GM12878 (cell line): Measurements from ENCODE around the gene MGAT1. TPM values are rescaled to one million over a fixed set of nuclear protein-coding genes. Genes with fewer than 3 reads are reported as not detected.

Source experiments
- ATF7 ChIP-seq: fragments of 450-650 bp; IDR thresholded peaks from 2 replicates; pipeline ENCODE4 v1.6.1; 2016; ENCODE audit warnings: low read depth, mild to moderate bottlenecking
- CHD1 ChIP-seq: IDR thresholded peaks from 2 replicates; pipeline ENCODE4 v1.6.1; 2012; ENCODE audit warnings: low read depth, low read length, improper control_type of control experiment
- FOXK2 ChIP-seq: fragments of 450-650 bp; IDR thresholded peaks from 2 replicates; pipeline ENCODE4 v1.6.1; 2017; ENCODE audit warnings: mild to moderate bottlenecking, moderate library complexity
- MEF2B ChIP-seq: fragments of 450-650 bp; IDR thresholded peaks from 2 replicates; pipeline ENCODE4 v1.6.1; 2018; ENCODE audit warnings: mild to moderate bottlenecking, moderate library complexity; ENCODE audit not compliant: partially characterized antibody, poor library complexity, severe bottlenecking
- MTA2 ChIP-seq: fragments of 450-650 bp; IDR thresholded peaks from 2 replicates; pipeline ENCODE4 v1.6.1; 2016; ENCODE audit warnings: low read depth, mild to moderate bottlenecking, moderate library complexity
- NBN ChIP-seq: fragments of 450-650 bp; IDR thresholded peaks from 2 replicates; pipeline ENCODE4 v1.6.1; 2016
- NR2C1 ChIP-seq: fragments of 450-650 bp; IDR thresholded peaks from 2 replicates; pipeline ENCODE4 v1.6.1; 2017; ENCODE audit warnings: antibody characterized with exemption, mild to moderate bottlenecking, moderate library complexity
- NR2C2 ChIP-seq: IDR thresholded peaks from 2 replicates; pipeline ENCODE4 v1.6.1; 2011; ENCODE audit warnings: borderline replicate concordance, low read depth; ENCODE audit not compliant: control insufficient read depth, insufficient read length
- POU2F2 ChIP-seq: IDR thresholded peaks from 3 replicates; pipeline ENCODE4 v1.6.1; 2011; ENCODE audit warnings: low read depth, mild to moderate bottlenecking, low read length, borderline replicate concordance
- RAD21 ChIP-seq: IDR thresholded peaks from 2 replicates; pipeline ENCODE4 v1.6.1; 2011; ENCODE audit warnings: mild to moderate bottlenecking, low read depth, low read length, moderate library complexity; ENCODE audit not compliant: insufficient read depth
- RBBP5 ChIP-seq: fragments of 200-600 bp; sonication (generic); conservative IDR thresholded peaks from 2 replicates; pipeline ENCODE4 v1.6.1; 2016
- RELA ChIP-seq: fragments of 450-650 bp; IDR thresholded peaks from 2 replicates; pipeline ENCODE4 v1.8.0; 2014; ENCODE audit warnings: borderline replicate concordance; ENCODE audit not compliant: partially characterized antibody
- RELB ChIP-seq: fragments of 450-650 bp; IDR thresholded peaks from 2 replicates; pipeline ENCODE4 v1.6.1; 2017; ENCODE audit warnings: low read depth, mild to moderate bottlenecking, moderate library complexity
- SREBF2 ChIP-seq: IDR thresholded peaks from 2 replicates; pipeline ENCODE4 v1.6.1; 2012; ENCODE audit warnings: mild to moderate bottlenecking, low read length
- STAT3 ChIP-seq: IDR thresholded peaks from 2 replicates; pipeline ENCODE4 v1.6.1; 2011; ENCODE audit warnings: low read depth, low read length, improper control_type of control experiment
- SUPT20H ChIP-seq: IDR thresholded peaks from 2 replicates; pipeline ENCODE4 v1.6.1; 2011; ENCODE audit warnings: low read depth, mild to moderate bottlenecking, low read length, moderate library complexity, borderline replicate concordance; ENCODE audit not compliant: control insufficient read depth
- TCF12 ChIP-seq: IDR thresholded peaks from 2 replicates; pipeline ENCODE4 v1.6.1; 2011; ENCODE audit warnings: low read depth, mild to moderate bottlenecking, low read length
- YBX1 ChIP-seq: fragments of 450-650 bp; IDR thresholded peaks from 2 replicates; pipeline ENCODE4 v1.6.1; 2016; ENCODE audit warnings: antibody characterized with exemption
- ZNF274 ChIP-seq: IDR thresholded peaks from one replicate; pipeline ENCODE4 v1.8.0; 2011; ENCODE audit not compliant: insufficient read length, insufficient read depth
- polyA plus RNA-seq, 11 experiments: library from polyadenylated mRNA; depleted of rRNA in 4 of 11; unstranded in 6 of 11; stranded (reverse) in 5 of 11; fragments of >200 nt; fragmentation: Nextera tagmentation in 4 of 11; fragmentation: Illumina TruSeq in 1 of 11; extraction: Ambion mirVana in 4 of 11; extraction: Trizol in 1 of 11; gene quantifications; 1 replicate in 1 of 11; 2 replicates in 10 of 11; pipeline versions ENCODE4 v1.2.1 to v1.2.3, GENCODE V29; 2011 to 2016; ENCODE audit warnings: inconsistent platforms in 2 of 11, missing spikeins in 2 of 11, low read depth in 1 of 11
- total RNA-seq, 4 experiments: library from RNA; depleted of rRNA in 3 of 4; stranded (reverse); fragments of >200 nt in 3 of 4; fragmentation: Illumina TruSeq in 1 of 4; extraction: Trizol in 1 of 4; gene quantifications; 2 replicates each; pipeline versions ENCODE4 v1.2.1 to v1.2.3, GENCODE V29; 2013 to 2021
- TF ChIP-seq, protein P1 (sequence below): fragments of 450-650 bp; IDR thresholded peaks from 2 replicates; pipeline ENCODE4 v1.6.1; 2017; ENCODE audit warnings: antibody characterized with exemption, mild to moderate bottlenecking, moderate library complexity
- TF ChIP-seq, protein P2 (sequence below): IDR thresholded peaks from 2 replicates; pipeline ENCODE4 v1.6.1; 2012; ENCODE audit warnings: low read depth, low read length, improper control_type of control experiment
- TF ChIP-seq, protein P3 (sequence below): fragments of 450-650 bp; formaldehyde crosslinking; IDR thresholded peaks from 2 replicates; pipeline ENCODE4 v1.4.0; 2022; ENCODE audit warnings: mild to moderate bottlenecking, moderate library complexity

The MGAT1 gene
- total and polyA plus RNA-seq, 10 of the 15 experiments (the other 5 are each of a cell fraction or from before 2014, with no cell fraction given) = 3.1 to 88.4 (median 62.7) TPM

GRCh38 chr5:180831139-180832093 is 28.8 kb upstream of the MGAT1 start (continued):
- peak; percentile 30; the same call in 1 of the 2 replicates for TF ChIP-seq RELB
- TF ChIP-seq MEF2B = no peak
- no peak for TF ChIP-seq RELA
- TF ChIP-seq YBX1 = no peak
- TF ChIP-seq NR2C1 = no peak
- TF ChIP-seq FOXK2 = no peak
- TF ChIP-seq RBBP5 = no peak
- TF ChIP-seq STAT3 = no peak
- no peak for TF ChIP-seq POU2F2
- TF ChIP-seq ATF7 = no peak
- no peak for TF ChIP-seq SREBF2
- no peak for TF ChIP-seq RAD21
- no peak for TF ChIP-seq MTA2
- no peak for TF ChIP-seq TCF12
- TF ChIP-seq ZNF274 = no peak
- TF ChIP-seq NBN = 0 out of 2 replicates have a peak, but pooled peaks have one; percentile 34
- TF ChIP-seq, protein P1, sequence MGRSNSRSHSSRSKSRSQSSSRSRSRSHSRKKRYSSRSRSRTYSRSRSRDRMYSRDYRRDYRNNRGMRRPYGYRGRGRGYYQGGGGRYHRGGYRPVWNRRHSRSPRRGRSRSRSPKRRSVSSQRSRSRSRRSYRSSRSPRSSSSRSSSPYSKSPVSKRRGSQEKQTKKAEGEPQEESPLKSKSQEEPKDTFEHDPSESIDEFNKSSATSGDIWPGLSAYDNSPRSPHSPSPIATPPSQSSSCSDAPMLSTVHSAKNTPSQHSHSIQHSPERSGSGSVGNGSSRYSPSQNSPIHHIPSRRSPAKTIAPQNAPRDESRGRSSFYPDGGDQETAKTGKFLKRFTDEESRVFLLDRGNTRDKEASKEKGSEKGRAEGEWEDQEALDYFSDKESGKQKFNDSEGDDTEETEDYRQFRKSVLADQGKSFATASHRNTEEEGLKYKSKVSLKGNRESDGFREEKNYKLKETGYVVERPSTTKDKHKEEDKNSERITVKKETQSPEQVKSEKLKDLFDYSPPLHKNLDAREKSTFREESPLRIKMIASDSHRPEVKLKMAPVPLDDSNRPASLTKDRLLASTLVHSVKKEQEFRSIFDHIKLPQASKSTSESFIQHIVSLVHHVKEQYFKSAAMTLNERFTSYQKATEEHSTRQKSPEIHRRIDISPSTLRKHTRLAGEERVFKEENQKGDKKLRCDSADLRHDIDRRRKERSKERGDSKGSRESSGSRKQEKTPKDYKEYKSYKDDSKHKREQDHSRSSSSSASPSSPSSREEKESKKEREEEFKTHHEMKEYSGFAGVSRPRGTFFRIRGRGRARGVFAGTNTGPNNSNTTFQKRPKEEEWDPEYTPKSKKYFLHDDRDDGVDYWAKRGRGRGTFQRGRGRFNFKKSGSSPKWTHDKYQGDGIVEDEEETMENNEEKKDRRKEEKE = no peak
- no peak for TF ChIP-seq SUPT20H
- TF ChIP-seq CHD1 = no peak
- TF ChIP-seq, protein P2, sequence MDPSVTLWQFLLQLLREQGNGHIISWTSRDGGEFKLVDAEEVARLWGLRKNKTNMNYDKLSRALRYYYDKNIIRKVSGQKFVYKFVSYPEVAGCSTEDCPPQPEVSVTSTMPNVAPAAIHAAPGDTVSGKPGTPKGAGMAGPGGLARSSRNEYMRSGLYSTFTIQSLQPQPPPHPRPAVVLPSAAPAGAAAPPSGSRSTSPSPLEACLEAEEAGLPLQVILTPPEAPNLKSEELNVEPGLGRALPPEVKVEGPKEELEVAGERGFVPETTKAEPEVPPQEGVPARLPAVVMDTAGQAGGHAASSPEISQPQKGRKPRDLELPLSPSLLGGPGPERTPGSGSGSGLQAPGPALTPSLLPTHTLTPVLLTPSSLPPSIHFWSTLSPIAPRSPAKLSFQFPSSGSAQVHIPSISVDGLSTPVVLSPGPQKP = no peak
- TF ChIP-seq, protein P3, sequence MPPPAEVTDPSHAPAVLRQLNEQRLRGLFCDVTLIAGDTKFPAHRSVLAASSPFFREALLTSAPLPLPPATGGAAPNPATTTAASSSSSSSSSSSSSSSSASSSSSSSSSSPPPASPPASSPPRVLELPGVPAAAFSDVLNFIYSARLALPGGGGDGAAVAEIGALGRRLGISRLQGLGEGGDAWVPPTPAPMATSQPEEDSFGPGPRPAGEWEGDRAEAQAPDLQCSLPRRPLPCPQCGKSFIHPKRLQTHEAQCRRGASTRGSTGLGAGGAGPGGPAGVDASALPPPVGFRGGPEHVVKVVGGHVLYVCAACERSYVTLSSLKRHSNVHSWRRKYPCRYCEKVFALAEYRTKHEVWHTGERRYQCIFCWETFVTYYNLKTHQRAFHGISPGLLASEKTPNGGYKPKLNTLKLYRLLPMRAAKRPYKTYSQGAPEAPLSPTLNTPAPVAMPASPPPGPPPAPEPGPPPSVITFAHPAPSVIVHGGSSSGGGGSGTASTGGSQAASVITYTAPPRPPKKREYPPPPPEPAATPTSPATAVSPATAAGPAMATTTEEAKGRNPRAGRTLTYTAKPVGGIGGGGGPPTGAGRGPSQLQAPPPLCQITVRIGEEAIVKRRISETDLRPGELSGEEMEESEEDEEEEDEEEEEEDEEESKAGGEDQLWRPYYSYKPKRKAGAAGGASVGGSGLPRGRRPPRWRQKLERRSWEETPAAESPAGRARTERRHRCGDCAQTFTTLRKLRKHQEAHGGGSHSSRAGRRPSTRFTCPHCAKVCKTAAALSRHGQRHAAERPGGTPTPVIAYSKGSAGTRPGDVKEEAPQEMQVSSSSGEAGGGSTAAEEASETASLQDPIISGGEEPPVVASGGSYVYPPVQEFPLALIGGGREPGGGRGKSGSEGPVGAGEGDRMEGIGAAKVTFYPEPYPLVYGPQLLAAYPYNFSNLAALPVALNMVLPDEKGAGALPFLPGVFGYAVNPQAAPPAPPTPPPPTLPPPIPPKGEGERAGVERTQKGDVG = no peak
- no peak for TF ChIP-seq NR2C2
